HepG2 (cell line): Measurements from ENCODE around the gene CIB1. TPM values are rescaled to one million over a fixed set of nuclear protein-coding genes. Genes with fewer than 3 reads are reported as not detected.

Experiments used
- ADNP ChIP-seq: sonication (generic); formaldehyde crosslinking; IDR thresholded peaks from 2 replicates; pipeline ENCODE4 v1.4.0; 2020; ENCODE audit warnings: missing genetic modification reagents
- DMAP1 ChIP-seq: IDR thresholded peaks from 2 replicates; pipeline ENCODE4 v1.6.1; 2016
- KLF12 ChIP-seq: sonication (generic); formaldehyde crosslinking; IDR thresholded peaks from 2 replicates; pipeline ENCODE4 v1.4.0; 2020; ENCODE audit warnings: missing genetic modification reagents, borderline replicate concordance
- NCOR1 ChIP-seq: fragments of 200-600 bp; sonication (generic); IDR thresholded peaks from 2 replicates; pipeline ENCODE4 v1.7.0; 2017; ENCODE audit warnings: antibody characterized with exemption, low read length, borderline replicate concordance
- SALL1 ChIP-seq: sonication (generic); formaldehyde crosslinking; IDR thresholded peaks from 2 replicates; pipeline ENCODE4 v1.8.0; 2022; ENCODE audit warnings: mild to moderate bottlenecking, missing genetic modification reagents
- SYNCRIP ChIP-seq: fragments of 200-400 bp; formaldehyde crosslinking; IDR thresholded peaks from 2 replicates; pipeline ENCODE4 v1.6.1; 2018; ENCODE audit warnings: mild to moderate bottlenecking, low read depth, low read length; ENCODE audit not compliant: insufficient read depth
- ZFX ChIP-seq: sonication (generic); formaldehyde crosslinking; IDR thresholded peaks from 2 replicates; pipeline ENCODE4 v1.4.0; 2020; ENCODE audit warnings: mild to moderate bottlenecking, low read depth, missing genetic modification reagents, moderate library complexity
- ZNF207 ChIP-seq: fragments of 450-650 bp; IDR thresholded peaks from 2 replicates; pipeline ENCODE4 v1.6.1; 2016; ENCODE audit warnings: antibody characterized with exemption, borderline replicate concordance
- ZNF33A ChIP-seq: sonication (generic); formaldehyde crosslinking; IDR thresholded peaks from 2 replicates; pipeline ENCODE4 v1.5.1; 2020; ENCODE audit warnings: missing genetic modification reagents, mild to moderate bottlenecking, moderate library complexity, borderline replicate concordance
- polyA plus RNA-seq, 8 experiments: library from polyadenylated mRNA; depleted of rRNA in 3 of 8; stranded (reverse) in 7 of 8; unstranded in 1 of 8; fragments of >200 nt; fragmentation: Illumina TruSeq in 4 of 8; extraction: Trizol in 4 of 8; gene quantifications; 2 replicates each; pipeline versions ENCODE4 v1.2.1 to v1.2.3, GENCODE V29; 2011 to 2016; ENCODE audit warnings: low read depth in 4 of 8, missing spikeins in 1 of 8, mixed read lengths in 1 of 8; ENCODE audit not compliant: insufficient read depth in 1 of 8
- total RNA-seq, 5 experiments: library from RNA; depleted of rRNA; stranded (reverse); fragments of >200 nt; fragmentation: Illumina TruSeq; extraction: Trizol; gene quantifications; 2 replicates each; pipeline ENCODE4 v1.2.3, GENCODE V29; 2016; ENCODE audit warnings: low read depth in 1 of 5
- TF ChIP-seq, protein P1 (sequence below): sonication (generic); formaldehyde crosslinking; IDR thresholded peaks from 2 replicates; pipeline ENCODE4 v1.4.0; 2020; ENCODE audit warnings: missing genetic modification reagents
- TF ChIP-seq, protein P2 (sequence below): sonication (generic); formaldehyde crosslinking; IDR thresholded peaks from 2 replicates; pipeline ENCODE4 v1.4.0; 2020; ENCODE audit warnings: missing genetic modification reagents
- TF ChIP-seq, protein P3 (sequence below), 2 experiments: sonication (generic) in 1 of 2; formaldehyde crosslinking in 1 of 2; IDR thresholded peaks; 2 replicates each; pipeline versions ENCODE4 v1.4.0 to v1.6.1; 2018 to 2020; ENCODE audit warnings: missing genetic modification reagents in 2 of 2, borderline replicate concordance in 1 of 2, low read depth in 1 of 2, mild to moderate bottlenecking in 1 of 2, missing biosample characterization in 1 of 2
- TF ChIP-seq, protein P4 (sequence below): sonication (generic); formaldehyde crosslinking; conservative IDR thresholded peaks from 2 replicates; pipeline ENCODE4 v1.4.0; 2020; ENCODE audit warnings: missing genetic modification reagents
- TF ChIP-seq, protein P5 (sequence below): sonication (generic); formaldehyde crosslinking; IDR thresholded peaks from 2 replicates; pipeline ENCODE4 v1.8.0; 2022; ENCODE audit warnings: mild to moderate bottlenecking, missing genetic modification reagents, moderate library complexity
- TF ChIP-seq, protein P6 (sequence below): IDR thresholded peaks from 2 replicates; pipeline ENCODE4 v1.6.1; 2016; ENCODE audit warnings: missing compliant biosample characterization, missing genetic modification reagents, borderline replicate concordance
- TF ChIP-seq, protein P7 (sequence below): IDR thresholded peaks from 2 replicates; pipeline ENCODE4 v1.6.1; 2016; ENCODE audit warnings: low read depth, control low read depth

CIB1 gene
- total and polyA plus RNA-seq, 2 of the 13 experiments (the other 11 are each of a cell fraction or from before 2014, with no cell fraction given), result 38.7 to 72.7 TPM

DNA sequence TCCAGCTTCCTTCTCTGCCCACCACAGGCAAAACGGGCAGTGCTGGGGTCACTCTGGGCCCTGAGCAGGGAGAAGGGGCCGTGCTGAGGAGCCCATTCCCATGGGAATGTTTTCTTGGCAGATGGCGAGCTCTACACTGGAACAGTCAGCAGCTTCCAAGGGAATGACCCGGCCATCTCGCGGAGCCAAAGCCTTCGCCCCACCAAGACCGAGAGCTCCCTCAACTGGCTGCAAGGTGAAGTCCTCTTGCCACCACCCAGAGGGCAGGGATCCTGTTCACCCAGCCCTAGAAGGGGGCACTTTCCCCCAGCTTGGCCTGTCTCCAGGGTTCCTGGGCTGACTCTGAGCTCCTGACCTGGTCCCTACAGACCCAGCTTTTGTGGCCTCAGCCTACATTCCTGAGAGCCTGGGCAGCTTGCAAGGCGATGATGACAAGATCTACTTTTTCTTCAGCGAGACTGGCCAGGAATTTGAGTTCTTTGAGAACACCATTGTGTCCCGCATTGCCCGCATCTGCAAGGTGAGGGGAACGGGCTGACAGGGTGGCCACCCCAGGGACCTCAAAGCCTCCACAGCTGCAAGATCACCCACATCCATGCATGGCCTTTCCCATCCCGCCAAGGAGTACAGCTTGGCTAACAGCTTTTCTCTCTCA lies 12.4 kb downstream of the CIB1 start (continued):
- TF ChIP-seq SYNCRIP (no peak), ZFX (CRISPR knock-in tag) (peak; percentile 9; the same call in 1 of the 2 replicates), SALL1 (peak; percentile 36; the same call in 1 of the 2 replicates), ADNP (CRISPR knock-in tag) (no peak), NCOR1 (no peak), ZNF33A (no peak), DMAP1 (CRISPR knock-in tag) (no peak), KLF12 (CRISPR knock-in tag) (no peak), ZNF207 (no peak)
- TF ChIP-seq, protein P1, sequence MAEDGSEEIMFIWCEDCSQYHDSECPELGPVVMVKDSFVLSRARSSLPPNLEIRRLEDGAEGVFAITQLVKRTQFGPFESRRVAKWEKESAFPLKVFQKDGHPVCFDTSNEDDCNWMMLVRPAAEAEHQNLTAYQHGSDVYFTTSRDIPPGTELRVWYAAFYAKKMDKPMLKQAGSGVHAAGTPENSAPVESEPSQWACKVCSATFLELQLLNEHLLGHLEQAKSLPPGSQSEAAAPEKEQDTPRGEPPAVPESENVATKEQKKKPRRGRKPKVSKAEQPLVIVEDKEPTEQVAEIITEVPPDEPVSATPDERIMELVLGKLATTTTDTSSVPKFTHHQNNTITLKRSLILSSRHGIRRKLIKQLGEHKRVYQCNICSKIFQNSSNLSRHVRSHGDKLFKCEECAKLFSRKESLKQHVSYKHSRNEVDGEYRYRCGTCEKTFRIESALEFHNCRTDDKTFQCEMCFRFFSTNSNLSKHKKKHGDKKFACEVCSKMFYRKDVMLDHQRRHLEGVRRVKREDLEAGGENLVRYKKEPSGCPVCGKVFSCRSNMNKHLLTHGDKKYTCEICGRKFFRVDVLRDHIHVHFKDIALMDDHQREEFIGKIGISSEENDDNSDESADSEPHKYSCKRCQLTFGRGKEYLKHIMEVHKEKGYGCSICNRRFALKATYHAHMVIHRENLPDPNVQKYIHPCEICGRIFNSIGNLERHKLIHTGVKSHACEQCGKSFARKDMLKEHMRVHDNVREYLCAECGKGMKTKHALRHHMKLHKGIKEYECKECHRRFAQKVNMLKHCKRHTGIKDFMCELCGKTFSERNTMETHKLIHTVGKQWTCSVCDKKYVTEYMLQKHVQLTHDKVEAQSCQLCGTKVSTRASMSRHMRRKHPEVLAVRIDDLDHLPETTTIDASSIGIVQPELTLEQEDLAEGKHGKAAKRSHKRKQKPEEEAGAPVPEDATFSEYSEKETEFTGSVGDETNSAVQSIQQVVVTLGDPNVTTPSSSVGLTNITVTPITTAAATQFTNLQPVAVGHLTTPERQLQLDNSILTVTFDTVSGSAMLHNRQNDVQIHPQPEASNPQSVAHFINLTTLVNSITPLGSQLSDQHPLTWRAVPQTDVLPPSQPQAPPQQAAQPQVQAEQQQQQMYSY (CRISPR knock-in tag), result no peak
- TF ChIP-seq, protein P2, sequence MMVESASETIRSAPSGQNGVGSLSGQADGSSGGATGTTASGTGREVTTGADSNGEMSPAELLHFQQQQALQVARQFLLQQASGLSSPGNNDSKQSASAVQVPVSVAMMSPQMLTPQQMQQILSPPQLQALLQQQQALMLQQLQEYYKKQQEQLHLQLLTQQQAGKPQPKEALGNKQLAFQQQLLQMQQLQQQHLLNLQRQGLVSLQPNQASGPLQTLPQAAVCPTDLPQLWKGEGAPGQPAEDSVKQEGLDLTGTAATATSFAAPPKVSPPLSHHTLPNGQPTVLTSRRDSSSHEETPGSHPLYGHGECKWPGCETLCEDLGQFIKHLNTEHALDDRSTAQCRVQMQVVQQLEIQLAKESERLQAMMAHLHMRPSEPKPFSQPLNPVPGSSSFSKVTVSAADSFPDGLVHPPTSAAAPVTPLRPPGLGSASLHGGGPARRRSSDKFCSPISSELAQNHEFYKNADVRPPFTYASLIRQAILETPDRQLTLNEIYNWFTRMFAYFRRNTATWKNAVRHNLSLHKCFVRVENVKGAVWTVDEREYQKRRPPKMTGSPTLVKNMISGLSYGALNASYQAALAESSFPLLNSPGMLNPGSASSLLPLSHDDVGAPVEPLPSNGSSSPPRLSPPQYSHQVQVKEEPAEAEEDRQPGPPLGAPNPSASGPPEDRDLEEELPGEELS (CRISPR knock-in tag), result no peak
- TF ChIP-seq, protein P3, sequence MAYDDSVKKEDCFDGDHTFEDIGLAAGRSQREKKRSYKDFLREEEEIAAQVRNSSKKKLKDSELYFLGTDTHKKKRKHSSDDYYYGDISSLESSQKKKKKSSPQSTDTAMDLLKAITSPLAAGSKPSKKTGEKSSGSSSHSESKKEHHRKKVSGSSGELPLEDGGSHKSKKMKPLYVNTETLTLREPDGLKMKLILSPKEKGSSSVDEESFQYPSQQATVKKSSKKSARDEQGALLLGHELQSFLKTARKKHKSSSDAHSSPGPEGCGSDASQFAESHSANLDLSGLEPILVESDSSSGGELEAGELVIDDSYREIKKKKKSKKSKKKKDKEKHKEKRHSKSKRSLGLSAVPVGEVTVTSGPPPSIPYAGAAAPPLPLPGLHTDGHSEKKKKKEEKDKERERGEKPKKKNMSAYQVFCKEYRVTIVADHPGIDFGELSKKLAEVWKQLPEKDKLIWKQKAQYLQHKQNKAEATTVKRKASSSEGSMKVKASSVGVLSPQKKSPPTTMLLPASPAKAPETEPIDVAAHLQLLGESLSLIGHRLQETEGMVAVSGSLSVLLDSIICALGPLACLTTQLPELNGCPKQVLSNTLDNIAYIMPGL (CRISPR knock-in tag; IDR thresholded peaks at IDR 0.05; ENCODE audit: borderline replicate concordance in 1 of 2, low read depth in 1 of 2), result peak in 1 of 2 experiments; percentile 36; a peak in 1 of 4 replicates
- TF ChIP-seq, protein P4, sequence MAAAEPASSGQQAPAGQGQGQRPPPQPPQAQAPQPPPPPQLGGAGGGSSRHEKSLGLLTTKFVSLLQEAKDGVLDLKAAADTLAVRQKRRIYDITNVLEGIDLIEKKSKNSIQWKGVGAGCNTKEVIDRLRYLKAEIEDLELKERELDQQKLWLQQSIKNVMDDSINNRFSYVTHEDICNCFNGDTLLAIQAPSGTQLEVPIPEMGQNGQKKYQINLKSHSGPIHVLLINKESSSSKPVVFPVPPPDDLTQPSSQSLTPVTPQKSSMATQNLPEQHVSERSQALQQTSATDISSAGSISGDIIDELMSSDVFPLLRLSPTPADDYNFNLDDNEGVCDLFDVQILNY, result no peak
- TF ChIP-seq, protein P5, sequence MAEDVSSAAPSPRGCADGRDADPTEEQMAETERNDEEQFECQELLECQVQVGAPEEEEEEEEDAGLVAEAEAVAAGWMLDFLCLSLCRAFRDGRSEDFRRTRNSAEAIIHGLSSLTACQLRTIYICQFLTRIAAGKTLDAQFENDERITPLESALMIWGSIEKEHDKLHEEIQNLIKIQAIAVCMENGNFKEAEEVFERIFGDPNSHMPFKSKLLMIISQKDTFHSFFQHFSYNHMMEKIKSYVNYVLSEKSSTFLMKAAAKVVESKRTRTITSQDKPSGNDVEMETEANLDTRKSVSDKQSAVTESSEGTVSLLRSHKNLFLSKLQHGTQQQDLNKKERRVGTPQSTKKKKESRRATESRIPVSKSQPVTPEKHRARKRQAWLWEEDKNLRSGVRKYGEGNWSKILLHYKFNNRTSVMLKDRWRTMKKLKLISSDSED, result no peak
- TF ChIP-seq, protein P6, sequence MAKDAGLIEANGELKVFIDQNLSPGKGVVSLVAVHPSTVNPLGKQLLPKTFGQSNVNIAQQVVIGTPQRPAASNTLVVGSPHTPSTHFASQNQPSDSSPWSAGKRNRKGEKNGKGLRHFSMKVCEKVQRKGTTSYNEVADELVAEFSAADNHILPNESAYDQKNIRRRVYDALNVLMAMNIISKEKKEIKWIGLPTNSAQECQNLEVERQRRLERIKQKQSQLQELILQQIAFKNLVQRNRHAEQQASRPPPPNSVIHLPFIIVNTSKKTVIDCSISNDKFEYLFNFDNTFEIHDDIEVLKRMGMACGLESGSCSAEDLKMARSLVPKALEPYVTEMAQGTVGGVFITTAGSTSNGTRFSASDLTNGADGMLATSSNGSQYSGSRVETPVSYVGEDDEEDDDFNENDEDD (CRISPR knock-in tag), result no peak
- TF ChIP-seq, protein P7, sequence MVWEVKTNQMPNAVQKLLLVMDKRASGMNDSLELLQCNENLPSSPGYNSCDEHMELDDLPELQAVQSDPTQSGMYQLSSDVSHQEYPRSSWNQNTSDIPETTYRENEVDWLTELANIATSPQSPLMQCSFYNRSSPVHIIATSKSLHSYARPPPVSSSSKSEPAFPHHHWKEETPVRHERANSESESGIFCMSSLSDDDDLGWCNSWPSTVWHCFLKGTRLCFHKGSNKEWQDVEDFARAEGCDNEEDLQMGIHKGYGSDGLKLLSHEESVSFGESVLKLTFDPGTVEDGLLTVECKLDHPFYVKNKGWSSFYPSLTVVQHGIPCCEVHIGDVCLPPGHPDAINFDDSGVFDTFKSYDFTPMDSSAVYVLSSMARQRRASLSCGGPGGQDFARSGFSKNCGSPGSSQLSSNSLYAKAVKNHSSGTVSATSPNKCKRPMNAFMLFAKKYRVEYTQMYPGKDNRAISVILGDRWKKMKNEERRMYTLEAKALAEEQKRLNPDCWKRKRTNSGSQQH (CRISPR knock-in tag), result no peak
